ENCODE measurements around the gene HOXB3.

The HOXB3 gene

GRCh38 chr17:48567209-48567608, 22.8 kb downstream of the HOXB3 start:
- no peak for DNase-seq

- DNase-seq = no peak
Measured at GRCh38 chr17:48566717-48567116, 23.3 kb downstream of the HOXB3 start.

- DNase-seq = no peak
Measured at GRCh38 chr17:48565925-48566710, 23.9 kb downstream of the HOXB3 start.

GRCh38 chr17:48565022-48565554, 25.0 kb downstream of the HOXB3 start:
- DNase-seq = no peak

- no peak for DNase-seq
Measured at GRCh38 chr17:48564188-48565021, 25.6 kb downstream of the HOXB3 start.

GRCh38 chr17:48563867-48564187, 26.2 kb downstream of the HOXB3 start:
- no peak for DNase-seq

- no peak for DNase-seq
Measured at GRCh38 chr17:48563385-48563838, 26.6 kb downstream of the HOXB3 start.

- no peak for DNase-seq
Measured at GRCh38 chr17:48562934-48563333, 27.1 kb downstream of the HOXB3 start.

GRCh38 chr17:48561884-48562810, 27.9 kb downstream of the HOXB3 start:
- DNase-seq = no peak

- DNase-seq = no peak
Measured at GRCh38 chr17:48559840-48560817, 29.9 kb downstream of the HOXB3 start.

GRCh38 chr17:48559122-48559839, 30.8 kb downstream of the HOXB3 start:
- no peak for DNase-seq

- no peak for DNase-seq
Measured at GRCh38 chr17:48558831-48559121, 31.3 kb downstream of the HOXB3 start.

GRCh38 chr17:48558057-48558830, 31.8 kb downstream of the HOXB3 start:
- DNase-seq = no peak

GRCh38 chr17:48556576-48557401, 33.3 kb downstream of the HOXB3 start:
- no peak for DNase-seq

- no peak for DNase-seq
Measured at GRCh38 chr17:48556229-48556575, 33.8 kb downstream of the HOXB3 start.

GRCh38 chr17:48555258-48556228, 34.5 kb downstream of the HOXB3 start:
- no peak for DNase-seq

GRCh38 chr17:48554412-48555257, 35.4 kb downstream of the HOXB3 start:
- DNase-seq = no peak

All from activated effector memory CD4-positive, alpha-beta T cell treated with Interleukin-2 at 50 U/mL for 16 hours (primary cell).